Measurements from ENCODE around the gene MYBPH.

The MYBPH gene

DNA sequence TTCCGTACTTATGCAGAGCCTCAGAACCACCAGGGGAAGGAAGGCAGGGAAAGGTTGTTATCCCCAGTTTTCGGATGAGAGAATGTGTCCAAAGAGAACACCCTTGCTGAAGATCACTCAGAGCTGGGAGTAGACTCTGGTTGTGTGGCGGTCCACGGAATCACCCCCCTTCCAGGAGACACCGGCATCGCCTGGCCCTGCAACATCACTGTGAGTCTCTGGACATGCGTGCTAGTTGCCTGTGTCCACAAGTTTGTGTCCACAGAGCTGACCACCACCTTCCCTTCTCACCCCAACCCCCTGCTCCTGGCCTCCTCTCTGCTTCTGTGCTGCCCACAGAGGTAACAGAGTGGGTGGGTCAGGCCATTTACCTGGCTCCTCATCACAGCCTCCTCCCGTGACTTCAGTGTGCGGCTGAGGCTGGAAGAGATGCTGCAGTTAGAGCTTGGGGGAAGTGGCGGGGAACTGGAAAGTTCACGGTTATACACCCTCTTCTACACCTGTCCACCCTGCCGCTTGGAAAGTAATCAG is 7.3 kb downstream of the MYBPH start:
- no peaks in the 10 kb centered on the region for H3K27me3 ChIP-seq (ENCODE audit: control insufficient read depth, insufficient read depth, low read length)

DNA sequence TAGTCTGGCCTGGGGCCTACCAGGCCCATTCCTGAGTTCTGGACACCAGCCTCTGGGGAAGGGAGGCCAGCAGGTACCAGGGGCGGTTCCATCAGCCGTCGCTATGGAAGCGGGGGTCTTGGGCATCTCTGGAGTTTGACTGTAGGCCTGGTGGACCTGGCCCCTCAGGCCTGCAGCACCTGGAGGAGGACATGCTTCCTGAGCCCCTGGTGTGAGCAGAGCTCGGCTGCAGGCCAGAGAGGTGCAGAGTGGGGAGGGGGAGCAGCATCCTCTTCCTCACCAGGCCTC is 7.8 kb downstream of the MYBPH start:
- Histone ChIP-seq H3K4me2 (ENCODE audit: low read length) (no peak overlapping the region), H3K4me1 (ENCODE audit: control insufficient read depth, insufficient read depth, low read length) (peaks cover 6% of the 10 kb centered on the region), H3K9ac (ENCODE audit: low read depth, low read length) (no peak overlapping the region), H3K9me3 (replicated peaks; ENCODE audit: low read length) (no peaks in the 10 kb centered on the region), H3K27me3 (ENCODE audit: control insufficient read depth, insufficient read depth, low read length) (no peaks in the 10 kb centered on the region), H3K36me3 (ENCODE audit: insufficient read depth, low read length) (no peaks in the 10 kb centered on the region), H3K4me3 (ENCODE audit: low read length) (no peak overlapping the region)

More for the DNA sequence above, 7.3 kb downstream of the MYBPH start:
- Histone ChIP-seq H3K4me2 (ENCODE audit: low read length) (no peak overlapping the region), H3K4me3 (ENCODE audit: low read length) (no peak overlapping the region), H3K9ac (ENCODE audit: low read depth, low read length) (no peak overlapping the region), H3K4me1 (ENCODE audit: control insufficient read depth, insufficient read depth, low read length) (peaks cover 10% of the 10 kb centered on the region), H3K36me3 (ENCODE audit: insufficient read depth, low read length) (no peaks in the 10 kb centered on the region), H3K9me3 (replicated peaks; ENCODE audit: low read length) (no peaks in the 10 kb centered on the region)

DNA sequence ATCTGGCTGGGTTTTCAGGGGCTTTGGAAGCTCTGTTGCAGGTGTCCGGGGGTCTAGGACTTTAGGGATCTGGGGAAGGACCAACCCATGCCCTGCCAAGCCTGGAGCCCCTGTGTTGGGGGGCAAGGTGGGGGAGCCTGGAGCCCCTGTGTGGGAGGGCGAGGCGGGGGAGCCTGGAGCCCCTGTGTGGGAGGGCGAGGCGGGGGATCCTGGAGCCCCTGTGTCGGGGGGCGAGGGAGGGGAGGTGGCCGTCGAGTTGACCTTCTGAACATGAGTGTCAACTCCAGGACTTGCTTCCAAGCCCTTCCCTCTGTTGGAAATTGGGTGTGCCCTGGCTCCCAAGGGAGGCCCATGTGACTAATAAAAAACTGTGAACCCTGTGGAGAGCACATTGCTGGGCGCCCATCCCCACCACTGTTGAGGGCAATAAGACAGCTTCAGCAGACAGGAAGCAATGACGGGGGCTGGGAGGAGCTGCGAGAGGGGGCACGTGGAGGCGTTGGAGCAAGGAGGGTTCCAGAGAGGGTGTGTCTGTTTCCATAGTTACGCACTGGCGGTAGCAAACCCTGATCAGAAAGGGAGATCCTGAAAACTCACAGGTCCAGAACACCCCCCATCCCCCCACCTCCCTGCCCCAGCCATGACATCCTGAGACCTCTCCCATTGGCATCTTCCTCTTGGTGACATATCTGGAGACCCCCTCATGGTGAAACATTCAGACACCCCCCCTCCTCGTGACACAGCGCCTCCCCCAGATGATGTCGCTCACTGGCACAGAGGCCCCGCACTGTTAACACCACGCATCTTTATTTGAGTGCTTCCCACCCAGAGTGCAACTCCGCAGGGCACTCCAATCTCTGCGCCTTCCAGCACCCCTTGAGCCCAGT is 8.4 kb downstream of the MYBPH start:
- no peak overlapping the region for H3K4me3 ChIP-seq (ENCODE audit: low read length)
- no peaks in the 10 kb centered on the region for H3K27me3 ChIP-seq (ENCODE audit: control insufficient read depth, insufficient read depth, low read length)
- no peaks in the 10 kb centered on the region for H3K9me3 ChIP-seq (replicated peaks; ENCODE audit: low read length)
- H3K36me3 ChIP-seq (ENCODE audit: insufficient read depth, low read length), result no peaks in the 10 kb centered on the region
- no peak overlapping the region for H3K4me2 ChIP-seq (ENCODE audit: low read length)
- no peaks in the 10 kb centered on the region for H3K4me1 ChIP-seq (ENCODE audit: control insufficient read depth, insufficient read depth, low read length)
- no peak overlapping the region for H3K9ac ChIP-seq (ENCODE audit: low read depth, low read length)

DNA sequence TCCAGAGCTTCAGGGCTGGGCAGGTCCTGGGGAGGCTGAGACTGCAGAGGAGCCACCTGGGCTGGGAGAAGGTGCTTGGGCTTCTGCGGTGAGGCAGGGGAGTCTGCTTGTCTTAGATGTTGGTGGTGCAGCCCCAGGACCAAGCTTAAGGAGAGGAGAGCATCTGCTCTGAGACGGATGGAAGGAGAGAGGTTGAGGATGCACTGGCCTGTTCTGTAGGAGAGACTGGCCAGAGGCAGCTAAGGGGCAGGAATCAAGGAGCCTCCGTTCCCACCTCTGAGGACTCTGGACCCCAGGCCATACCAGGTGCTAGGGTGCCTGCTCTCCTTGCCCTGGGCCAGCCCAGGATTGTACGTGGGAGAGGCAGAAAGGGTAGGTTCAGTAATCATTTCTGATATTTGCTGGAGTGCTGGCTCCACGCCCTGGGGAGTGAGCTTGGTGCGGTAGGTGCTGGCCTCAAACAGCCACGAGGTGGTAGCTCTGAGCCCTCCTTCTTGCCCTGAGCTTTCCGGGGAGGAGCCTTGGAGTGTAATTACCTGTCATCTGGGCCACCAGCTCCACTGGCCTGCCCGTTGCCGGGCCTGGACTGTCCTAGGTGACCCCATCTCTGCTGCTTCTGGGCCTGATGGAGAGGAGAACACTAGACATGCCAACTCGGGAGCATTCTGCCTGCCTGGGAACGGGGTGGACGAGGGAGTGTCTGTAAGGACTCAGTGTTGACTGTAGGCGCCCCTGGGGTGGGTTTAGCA is 9.3 kb downstream of the MYBPH start:
- no peaks in the 10 kb centered on the region for H3K36me3 ChIP-seq (ENCODE audit: insufficient read depth, low read length)
- no peak overlapping the region for H3K9ac ChIP-seq (ENCODE audit: low read depth, low read length)
- H3K4me3 ChIP-seq (ENCODE audit: low read length), result no peak overlapping the region
- H3K27me3 ChIP-seq (ENCODE audit: control insufficient read depth, insufficient read depth, low read length), result no peaks in the 10 kb centered on the region
- no peak overlapping the region for H3K4me2 ChIP-seq (ENCODE audit: low read length)
- H3K9me3 ChIP-seq (replicated peaks; ENCODE audit: low read length), result no peaks in the 10 kb centered on the region
- H3K4me1 ChIP-seq (ENCODE audit: control insufficient read depth, insufficient read depth, low read length), result no peaks in the 10 kb centered on the region

DNA sequence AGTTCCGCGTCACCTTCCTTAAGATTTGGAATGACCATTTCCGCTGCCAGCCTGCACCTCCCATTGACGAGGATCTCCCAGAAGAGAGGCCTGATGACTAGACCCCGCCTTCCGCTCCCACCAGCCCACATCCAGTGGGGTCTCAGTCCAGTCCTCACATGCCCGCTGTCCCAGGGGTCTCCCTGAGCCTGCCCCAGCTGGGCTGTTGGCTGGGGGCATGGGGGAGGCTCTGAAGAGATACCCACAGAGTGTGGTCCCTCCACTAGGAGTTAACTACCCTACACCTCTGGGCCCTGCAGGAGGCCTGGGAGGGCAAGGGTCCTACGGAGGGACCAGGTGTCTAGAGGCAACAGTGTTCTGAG is 9.8 kb downstream of the MYBPH start:
- Histone ChIP-seq H3K9me3 (replicated peaks; ENCODE audit: low read length) (no peaks in the 10 kb centered on the region), H3K36me3 (ENCODE audit: insufficient read depth, low read length) (no peaks in the 10 kb centered on the region), H3K4me3 (ENCODE audit: low read length) (no peak overlapping the region), H3K27me3 (ENCODE audit: control insufficient read depth, insufficient read depth, low read length) (no peaks in the 10 kb centered on the region), H3K9ac (ENCODE audit: low read depth, low read length) (no peak overlapping the region), H3K4me1 (ENCODE audit: control insufficient read depth, insufficient read depth, low read length) (no peaks in the 10 kb centered on the region), H3K4me2 (ENCODE audit: low read length) (no peak overlapping the region)

DNA sequence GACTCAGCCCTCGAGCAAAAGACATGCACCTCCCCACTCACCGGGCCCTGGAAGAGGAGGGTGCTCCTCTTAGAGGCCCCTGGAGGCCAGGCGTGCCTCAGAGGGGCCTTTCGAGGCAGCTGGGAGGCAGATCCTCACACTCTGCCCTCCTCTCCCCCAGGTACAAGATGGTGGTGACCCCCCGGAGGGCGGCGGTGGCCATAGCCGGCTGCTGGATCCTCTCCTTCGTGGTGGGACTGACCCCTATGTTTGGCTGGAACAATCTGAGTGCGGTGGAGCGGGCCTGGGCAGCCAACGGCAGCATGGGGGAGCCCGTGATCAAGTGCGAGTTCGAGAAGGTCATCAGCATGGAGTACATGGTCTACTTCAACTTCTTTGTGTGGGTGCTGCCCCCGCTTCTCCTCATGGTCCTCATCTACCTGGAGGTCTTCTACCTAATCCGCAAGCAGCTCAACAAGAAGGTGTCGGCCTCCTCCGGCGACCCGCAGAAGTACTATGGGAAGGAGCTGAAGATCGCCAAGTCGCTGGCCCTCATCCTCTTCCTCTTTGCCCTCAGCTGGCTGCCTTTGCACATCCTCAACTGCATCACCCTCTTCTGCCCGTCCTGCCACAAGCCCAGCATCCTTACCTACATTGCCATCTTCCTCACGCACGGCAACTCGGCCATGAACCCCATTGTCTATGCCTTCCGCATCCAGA is 10.4 kb downstream of the MYBPH start:
- H3K4me3 ChIP-seq (ENCODE audit: low read length), result no peak overlapping the region
- no peaks in the 10 kb centered on the region for H3K36me3 ChIP-seq (ENCODE audit: insufficient read depth, low read length)
- H3K4me2 ChIP-seq (ENCODE audit: low read length), result no peak overlapping the region

DNA sequence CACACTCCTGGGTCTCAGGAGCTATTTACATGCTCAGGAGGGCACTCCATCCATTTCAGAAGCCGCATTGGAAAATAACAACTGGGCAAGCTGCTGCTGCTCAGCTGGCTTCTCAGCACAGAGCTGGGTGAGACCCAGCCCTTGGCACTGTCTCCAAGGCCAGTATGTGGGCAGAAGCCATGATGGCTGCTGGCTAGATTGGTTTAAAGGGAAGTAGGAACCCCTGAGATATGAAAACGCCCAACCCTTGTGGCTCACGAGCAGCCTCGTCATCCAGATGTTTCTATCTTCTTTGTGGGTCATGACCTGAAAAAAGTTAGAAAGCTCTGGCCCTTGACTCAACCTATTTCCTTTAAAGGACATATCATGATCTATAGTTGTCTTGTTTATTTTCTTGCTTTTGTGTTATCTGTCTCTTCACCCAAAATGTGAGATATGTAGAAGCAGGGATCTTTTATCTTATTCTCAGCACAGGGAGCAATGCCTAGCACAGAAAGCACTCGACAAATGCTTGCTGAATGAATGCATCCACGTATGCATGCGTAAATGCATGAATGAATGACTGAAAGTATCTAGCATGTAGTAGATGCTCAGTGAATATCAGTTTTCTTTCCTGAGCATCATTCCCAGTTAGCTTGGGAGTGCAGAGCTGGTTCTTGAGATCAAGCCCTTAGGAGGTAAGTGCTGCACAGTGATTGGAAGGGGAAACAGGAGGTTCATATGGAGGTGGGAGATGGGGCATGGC is 11.6 kb downstream of the MYBPH start:
- Histone ChIP-seq H3K4me1 (ENCODE audit: control insufficient read depth, insufficient read depth, low read length) (no peaks in the 10 kb centered on the region), H3K9ac (ENCODE audit: low read depth, low read length) (no peak overlapping the region), H3K4me3 (ENCODE audit: low read length) (no peak overlapping the region), H3K9me3 (replicated peaks; ENCODE audit: low read length) (no peaks in the 10 kb centered on the region), H3K36me3 (ENCODE audit: insufficient read depth, low read length) (no peaks in the 10 kb centered on the region), H3K27me3 (ENCODE audit: control insufficient read depth, insufficient read depth, low read length) (no peaks in the 10 kb centered on the region), H3K4me2 (ENCODE audit: low read length) (no peak overlapping the region)

More for the DNA sequence above, 10.4 kb downstream of the MYBPH start:
- Histone ChIP-seq H3K9me3 (replicated peaks; ENCODE audit: low read length) (no peaks in the 10 kb centered on the region), H3K9ac (ENCODE audit: low read depth, low read length) (no peak overlapping the region), H3K27me3 (ENCODE audit: control insufficient read depth, insufficient read depth, low read length) (no peaks in the 10 kb centered on the region), H3K4me1 (ENCODE audit: control insufficient read depth, insufficient read depth, low read length) (no peaks in the 10 kb centered on the region)

DNA sequence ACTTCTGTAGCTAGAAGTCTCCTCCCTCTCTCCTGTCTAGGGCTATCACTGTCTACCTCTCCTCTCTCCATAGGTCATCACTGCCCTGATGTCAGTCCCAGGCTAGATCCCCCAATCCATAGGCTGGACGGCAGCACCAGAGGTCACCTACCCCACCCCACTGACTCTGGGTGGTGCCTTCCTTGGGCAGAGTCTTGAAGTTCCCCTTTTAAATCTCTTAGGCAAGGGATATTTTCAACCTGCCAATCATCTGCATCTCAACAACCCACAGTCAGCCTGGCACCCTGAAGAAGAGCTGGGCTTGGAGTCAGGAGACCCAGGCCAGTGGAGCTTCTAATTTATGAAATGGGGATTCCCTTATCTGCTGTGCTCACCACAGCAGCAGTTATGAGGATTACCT is 13.2 kb downstream of the MYBPH start:
- no peaks in the 10 kb centered on the region for H3K27me3 ChIP-seq (ENCODE audit: control insufficient read depth, insufficient read depth, low read length)
- no peaks in the 10 kb centered on the region for H3K4me1 ChIP-seq (ENCODE audit: control insufficient read depth, insufficient read depth, low read length)
- no peak overlapping the region for H3K4me3 ChIP-seq (ENCODE audit: low read length)
- H3K4me2 ChIP-seq (ENCODE audit: low read length), result no peak overlapping the region
- no peaks in the 10 kb centered on the region for H3K9me3 ChIP-seq (replicated peaks; ENCODE audit: low read length)
- no peak overlapping the region for H3K9ac ChIP-seq (ENCODE audit: low read depth, low read length)
- H3K36me3 ChIP-seq (ENCODE audit: insufficient read depth, low read length), result no peaks in the 10 kb centered on the region

DNA sequence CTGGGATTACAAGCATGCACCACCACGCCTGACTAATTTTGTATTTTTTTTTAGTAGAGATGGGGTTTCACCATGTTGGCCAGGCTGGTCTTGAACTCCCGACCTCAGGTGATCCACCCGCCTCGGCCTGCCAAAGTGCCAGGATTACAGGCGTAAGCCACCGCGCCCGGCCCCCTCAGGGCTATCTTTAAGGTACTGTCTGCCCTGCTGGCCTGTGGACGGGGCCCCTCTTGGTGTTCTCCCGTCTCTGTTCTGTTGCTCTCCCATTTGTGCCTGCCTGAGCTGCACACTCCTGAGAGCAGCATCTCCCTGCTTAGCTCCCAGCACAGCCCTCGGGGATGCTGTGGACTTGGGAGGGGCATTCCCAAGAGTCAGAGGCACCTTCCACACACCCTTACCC is 13.9 kb downstream of the MYBPH start:
- Histone ChIP-seq H3K9me3 (replicated peaks; ENCODE audit: low read length) (no peaks in the 10 kb centered on the region), H3K9ac (ENCODE audit: low read depth, low read length) (no peak overlapping the region), H3K4me2 (ENCODE audit: low read length) (no peak overlapping the region), H3K27me3 (ENCODE audit: control insufficient read depth, insufficient read depth, low read length) (no peaks in the 10 kb centered on the region), H3K4me3 (ENCODE audit: low read length) (no peak overlapping the region), H3K36me3 (ENCODE audit: insufficient read depth, low read length) (no peaks in the 10 kb centered on the region), H3K4me1 (ENCODE audit: control insufficient read depth, insufficient read depth, low read length) (no peaks in the 10 kb centered on the region)

DNA sequence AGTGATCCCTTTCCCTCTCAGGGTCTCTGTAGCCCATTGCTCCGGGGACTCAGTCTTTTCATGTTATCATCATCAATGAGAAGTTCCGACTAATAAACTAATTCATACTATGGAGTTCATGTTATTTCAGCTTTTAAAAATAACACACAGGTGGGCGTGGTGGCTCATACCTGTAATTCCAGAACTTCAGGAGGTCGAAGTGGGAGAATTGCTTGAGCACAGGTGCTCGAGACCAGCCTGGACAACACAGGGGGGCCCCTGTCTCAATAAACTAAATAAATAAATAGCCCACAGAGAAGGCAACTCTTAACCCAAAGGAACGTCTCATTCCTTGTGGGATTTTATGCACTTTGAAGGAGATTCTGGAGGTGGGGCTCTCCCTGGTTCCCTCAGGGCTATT is 14.5 kb downstream of the MYBPH start:
- no peak overlapping the region for H3K4me2 ChIP-seq (ENCODE audit: low read length)
- no peaks in the 10 kb centered on the region for H3K36me3 ChIP-seq (ENCODE audit: insufficient read depth, low read length)
- no peak overlapping the region for H3K4me3 ChIP-seq (ENCODE audit: low read length)
- no peaks in the 10 kb centered on the region for H3K27me3 ChIP-seq (ENCODE audit: control insufficient read depth, insufficient read depth, low read length)
- H3K9me3 ChIP-seq (replicated peaks; ENCODE audit: low read length), result no peaks in the 10 kb centered on the region
- H3K9ac ChIP-seq (ENCODE audit: low read depth, low read length), result no peak overlapping the region
- H3K4me1 ChIP-seq (ENCODE audit: control insufficient read depth, insufficient read depth, low read length), result no peaks in the 10 kb centered on the region

DNA sequence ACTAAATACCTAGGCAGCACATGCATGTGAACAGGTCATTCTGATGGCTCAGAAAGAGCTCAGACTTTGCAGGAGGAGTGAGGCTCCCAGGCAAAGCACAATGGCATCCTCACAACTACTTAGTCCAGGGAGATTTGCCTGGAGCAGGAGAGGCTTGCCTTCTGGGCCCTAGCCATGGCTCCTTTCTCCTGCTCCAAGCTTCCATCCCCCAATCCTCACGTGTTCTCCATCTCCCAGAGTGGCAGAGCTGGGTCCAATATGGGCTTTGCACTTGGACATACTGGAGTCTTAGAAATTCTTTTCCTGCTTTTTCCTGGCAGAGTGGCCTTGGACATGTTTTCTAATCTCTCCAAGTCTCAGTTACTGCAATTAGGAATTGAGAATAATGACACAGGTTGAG is 15.8 kb downstream of the MYBPH start:
- no peaks in the 10 kb centered on the region for H3K36me3 ChIP-seq (ENCODE audit: insufficient read depth, low read length)
- H3K4me1 ChIP-seq (ENCODE audit: control insufficient read depth, insufficient read depth, low read length), result no peaks in the 10 kb centered on the region
- no peak overlapping the region for H3K9ac ChIP-seq (ENCODE audit: low read depth, low read length)
- no peaks in the 10 kb centered on the region for H3K9me3 ChIP-seq (replicated peaks; ENCODE audit: low read length)
- H3K27me3 ChIP-seq (ENCODE audit: control insufficient read depth, insufficient read depth, low read length), result no peaks in the 10 kb centered on the region
- no peak overlapping the region for H3K4me3 ChIP-seq (ENCODE audit: low read length)
- no peak overlapping the region for H3K4me2 ChIP-seq (ENCODE audit: low read length)
